GM23248 (cell line): Measurements from ENCODE around the gene CAPN14. TPM values are rescaled to one million over a fixed set of nuclear protein-coding genes. Genes with fewer than 3 reads are reported as not detected.

Source experiments
- DNase-seq: peaks from one replicate; pipeline ENCODE4 v3.0.0-alpha.2; 2015
- H2AFZ ChIP-seq: fragments of 200-600 bp; sonication (generic); 2 replicates; pipeline ENCODE4 v1.6.1; 2016; ENCODE audit warnings: antibody characterized with exemption
- H3F3A ChIP-seq: fragments of 200-600 bp; sonication (generic); 2 replicates; pipeline ENCODE4 v1.6.1; 2016; ENCODE audit warnings: mild to moderate bottlenecking, antibody characterized with exemption, mixed run types; ENCODE audit not compliant: insufficient read depth
- H3K27ac ChIP-seq: fragments of 200-600 bp; sonication (generic); 2 replicates; pipeline ENCODE4 v1.5.1; 2016; ENCODE audit warnings: mild to moderate bottlenecking
- H3K27me3 ChIP-seq: fragments of 200-600 bp; sonication (generic); replicated peaks from 2 replicates; pipeline ENCODE4 v1.6.1; 2016; ENCODE audit warnings: mild to moderate bottlenecking; ENCODE audit not compliant: insufficient read depth
- H3K36me3 ChIP-seq: fragments of 200-600 bp; sonication (generic); 2 replicates; pipeline ENCODE4 v1.6.1; 2016; ENCODE audit warnings: low read depth, mild to moderate bottlenecking
- H3K4me1 ChIP-seq: fragments of 200-600 bp; sonication (generic); 2 replicates; pipeline ENCODE4 v1.6.1; 2016; ENCODE audit warnings: mild to moderate bottlenecking; ENCODE audit not compliant: insufficient read depth
- H3K4me2 ChIP-seq: fragments of 200-600 bp; sonication (generic); one replicate; pipeline ENCODE4 v1.6.1; 2016; ENCODE audit warnings: mild to moderate bottlenecking; ENCODE audit not compliant: unreplicated experiment
- H3K4me3 ChIP-seq: fragments of 200-600 bp; sonication (generic); 2 replicates; pipeline ENCODE4 v1.5.1; 2016; ENCODE audit warnings: mild to moderate bottlenecking
- H3K79me2 ChIP-seq: fragments of 200-600 bp; sonication (generic); 2 replicates; pipeline ENCODE4 v1.6.1; 2016; ENCODE audit warnings: mild to moderate bottlenecking; ENCODE audit not compliant: insufficient read depth
- H3K9ac ChIP-seq: fragments of 200-600 bp; sonication (generic); 2 replicates; pipeline ENCODE4 v1.6.1; 2016; ENCODE audit warnings: mild to moderate bottlenecking
- H3K9me2 ChIP-seq: fragments of 200-600 bp; sonication (generic); 2 replicates; pipeline ENCODE4 v1.6.1; 2016; ENCODE audit warnings: mixed run types, mild to moderate bottlenecking, moderate library complexity; ENCODE audit not compliant: insufficient read depth
- H3K9me3 ChIP-seq: fragments of 200-600 bp; sonication (generic); one replicate; pipeline ENCODE4 v1.6.1; 2017; ENCODE audit warnings: low read depth
- H4K20me1 ChIP-seq: fragments of 200-600 bp; sonication (generic); 2 replicates; pipeline ENCODE4 v1.6.0; 2016; ENCODE audit not compliant: insufficient read depth
- EZH2 ChIP-seq: fragments of 200-600 bp; sonication (generic); IDR thresholded peaks from 2 replicates; pipeline ENCODE4 v1.6.1; 2018; ENCODE audit warnings: antibody characterized with exemption, mild to moderate bottlenecking; ENCODE audit not compliant: insufficient read depth, poor library complexity, severe bottlenecking
- EZH2phosphoT487 ChIP-seq: fragments of 200-600 bp; sonication (generic); IDR thresholded peaks from 2 replicates; pipeline ENCODE4 v1.6.1; 2018; ENCODE audit warnings: antibody characterized with exemption, moderate library complexity, mild to moderate bottlenecking, low read depth; ENCODE audit not compliant: insufficient read depth
- WGBS, 2 experiments: methylation state at CpG; one replicate each; pipeline ENCODE4 v1.1.6; 2015 to 2017; ENCODE audit warnings: low lambda C conversion rate in 2 of 2, low coverage in 1 of 2; ENCODE audit errors: missing lambda C conversion rate in 2 of 2; 5-methylcytosine and 5-hydroxymethylcytosine counted together
- in situ Hi-C: fragments of 300-500 bp; cut with MboI; formaldehyde crosslinking; loops from 2 replicates; pipeline ENCODE4 v1.15.0; 2020
- polyA plus RNA-seq: library from polyadenylated mRNA; unstranded; fragments of >200 nt; fragmentation: Nextera tagmentation; extraction: Ambion mirVana; gene quantifications from 2 replicates; pipeline ENCODE4 v1.2.1, GENCODE V29; 2016
- total RNA-seq: library from RNA; depleted of rRNA; stranded (reverse); fragments of >200 nt; shearing (Covaris generic); gene quantifications from 2 replicates; pipeline ENCODE4 v1.2.3, GENCODE V29; 2014

CAPN14 gene
- total and polyA plus RNA-seq, 2 experiments from 2014 or later, result 0.11 TPM; not detected in 1

GRCh38 chr2:31163011-31163539, 54.2 kb downstream of the CAPN14 start:
- H2AFZ ChIP-seq, result no peak overlapping the region
- no peaks in the 10 kb centered on the region for H3K79me2 ChIP-seq
- no peaks in the 10 kb centered on the region for H4K20me1 ChIP-seq
- no peaks in the 10 kb centered on the region for H3K9me3 ChIP-seq
- in situ Hi-C loops, result loop anchor here (10.0 kb wide), 1 partner anchor 438 kb away; no protein-coding TSS in a partner anchor
- no peaks in the 10 kb centered on the region for H3K9me2 ChIP-seq
- DNase-seq, result no peak
- H3K27ac ChIP-seq, result no peak overlapping the region
- no peaks in the 10 kb centered on the region for H3K4me1 ChIP-seq
- peaks cover 30% of the 10 kb centered on the region for H3K27me3 ChIP-seq
- H3K9ac ChIP-seq, result no peak overlapping the region
- TF ChIP-seq EZH2, result no peak
- TF ChIP-seq EZH2phosphoT487, result no peak
- no peaks in the 10 kb centered on the region for H3F3A ChIP-seq
- no peak overlapping the region for H3K4me2 ChIP-seq
- 45 to 56% methylated on average over 6 of the region's 6 CpGs for WGBS, 2 experiments
- H3K36me3 ChIP-seq, result no peaks in the 10 kb centered on the region
- no peak overlapping the region for H3K4me3 ChIP-seq

- H3K4me2 ChIP-seq, result no peak overlapping the region
- in situ Hi-C loops, result loop anchor here (10.0 kb wide), 1 partner anchor 437 kb away; no protein-coding TSS in a partner anchor
- no peaks in the 10 kb centered on the region for H3K9me3 ChIP-seq
- WGBS, 2 experiments, result 45 to 50% methylated on average over 6 of the region's 6 CpGs
- H3K27ac ChIP-seq, result no peak overlapping the region
- H3K9ac ChIP-seq, result no peak overlapping the region
- H3K9me2 ChIP-seq, result no peaks in the 10 kb centered on the region
- H3F3A ChIP-seq, result no peaks in the 10 kb centered on the region
- TF ChIP-seq EZH2 (no peak), EZH2phosphoT487 (no peak)
- peaks cover 35% of the 10 kb centered on the region for H3K27me3 ChIP-seq
- H3K36me3 ChIP-seq, result no peaks in the 10 kb centered on the region
- H3K4me3 ChIP-seq, result no peak overlapping the region
- DNase-seq, result no peak
- no peaks in the 10 kb centered on the region for H3K79me2 ChIP-seq
- H3K4me1 ChIP-seq, result no peaks in the 10 kb centered on the region
- H4K20me1 ChIP-seq, result no peaks in the 10 kb centered on the region
- no peak overlapping the region for H2AFZ ChIP-seq
Measured at GRCh38 chr2:31161637-31162036, 55.7 kb downstream of the CAPN14 start.

GRCh38 chr2:31151501-31151900, 65.8 kb downstream of the CAPN14 start:
- no peak overlapping the region for H3K9ac ChIP-seq
- H2AFZ ChIP-seq, result no peak overlapping the region
- TF ChIP-seq EZH2phosphoT487 (no peak), EZH2 (no peak)
- H3K27ac ChIP-seq, result no peak overlapping the region
- in situ Hi-C loops, result no loop called here
- H3K9me2 ChIP-seq, result no peaks in the 10 kb centered on the region
- peak; percentile 23 for DNase-seq
- H3F3A ChIP-seq, result no peaks in the 10 kb centered on the region
- H3K36me3 ChIP-seq, result no peaks in the 10 kb centered on the region
- peaks cover 8% of the 10 kb centered on the region; the same call in 1 of the 2 replicates for H3K27me3 ChIP-seq
- no peak overlapping the region for H3K4me3 ChIP-seq
- no peak overlapping the region for H3K4me2 ChIP-seq
- no peaks in the 10 kb centered on the region for H4K20me1 ChIP-seq
- no peaks in the 10 kb centered on the region for H3K79me2 ChIP-seq
- 22 to 23% methylated on average over 6 of the region's 6 CpGs for WGBS, 2 experiments
- no peaks in the 10 kb centered on the region for H3K9me3 ChIP-seq
- H3K4me1 ChIP-seq, result no peaks in the 10 kb centered on the region

- Histone ChIP-seq H3K36me3 (no peaks in the 10 kb centered on the region), H3K9ac (no peak overlapping the region), H3K9me2 (no peaks in the 10 kb centered on the region), H3K27me3 (peaks cover 8% of the 10 kb centered on the region; the same call in 1 of the 2 replicates), H3K79me2 (no peaks in the 10 kb centered on the region), H3K4me2 (no peak overlapping the region), H3K4me1 (no peaks in the 10 kb centered on the region), H3K4me3 (no peak overlapping the region), H2AFZ (no peak overlapping the region), H3F3A (no peaks in the 10 kb centered on the region), H3K27ac (no peak overlapping the region), H3K9me3 (no peaks in the 10 kb centered on the region), H4K20me1 (no peaks in the 10 kb centered on the region)
- 55 to 63% methylated on average over 6 of the region's 6 CpGs for WGBS, 2 experiments
- TF ChIP-seq EZH2phosphoT487, result no peak
- in situ Hi-C loops, result no loop called here
- DNase-seq, result no peak
Measured at GRCh38 chr2:31150120-31150670, 67.1 kb downstream of the CAPN14 start.
